ENCODE results near the gene FAAP20. TPM values are rescaled to one million over a fixed set of nuclear protein-coding genes. Genes with fewer than 3 reads are reported as not detected.

The FAAP20 gene
- total RNA-seq, 1 experiment from 2014 or later = 119 TPM

DNA sequence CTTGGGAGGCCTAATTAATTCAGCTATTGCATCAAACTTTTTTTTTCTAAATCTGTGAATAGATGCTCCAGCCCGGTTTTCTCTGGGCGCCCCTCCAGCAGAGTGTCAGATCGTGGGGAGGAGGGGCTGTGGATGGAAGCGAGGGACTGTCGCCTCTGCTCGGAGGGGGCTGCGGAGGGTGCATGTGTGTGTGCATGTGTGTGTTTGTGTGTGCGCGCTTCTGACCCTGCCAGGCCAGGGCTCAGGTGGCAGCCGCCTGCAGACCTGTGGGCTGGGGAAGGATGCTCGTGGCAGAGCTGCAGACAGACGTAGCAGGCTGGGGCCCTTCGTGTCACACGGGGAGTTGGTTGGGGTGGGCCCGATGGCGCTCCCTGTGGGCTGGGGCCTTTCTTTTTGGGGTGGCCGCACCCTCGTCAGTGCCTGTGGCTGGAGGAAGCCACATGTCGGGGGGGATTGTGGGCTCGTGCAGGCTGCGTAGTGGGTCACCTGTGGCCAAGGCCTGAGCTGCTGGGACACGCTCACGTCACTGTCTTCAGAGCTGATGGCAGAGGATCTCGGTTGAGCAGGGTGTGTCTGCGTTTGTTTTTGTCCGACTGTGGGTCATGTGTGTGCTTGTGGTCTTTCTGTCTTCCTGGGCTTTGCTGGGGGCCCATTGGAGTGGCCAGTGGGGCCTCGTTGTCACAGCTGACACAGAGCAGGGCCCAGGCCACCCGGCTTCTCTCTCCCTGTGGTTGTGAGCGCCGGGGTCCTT, 36.4 kb upstream of the FAAP20 start:
- Histone ChIP-seq H3K56ac (ENCODE audit: insufficient read length, low read depth, low read length) (no peak overlapping the region), H3K9me3 (ENCODE audit: control insufficient read depth, low read depth, low read length) (no peaks in the 10 kb centered on the region), H2AFZ (ENCODE audit: low read length) (no peak overlapping the region), H4K91ac (ENCODE audit: insufficient read length, low read depth, low read length) (no peak overlapping the region), H3K27me3 (ENCODE audit: insufficient read depth, low read length) (no peaks in the 10 kb centered on the region), H4K20me1 (ENCODE audit: control insufficient read depth, insufficient read depth, insufficient read length) (no peaks in the 10 kb centered on the region), H3T11ph (ENCODE audit: low read length) (no peak overlapping the region), H2BK5ac (ENCODE audit: insufficient read length, low read length) (no peak overlapping the region), H3K4me2 (ENCODE audit: insufficient read depth, insufficient read length, low read length) (peak overlapping the region; percentile 65), H3K9ac (ENCODE audit: extremely low read depth, insufficient read length, low read length) (peak overlapping the region; percentile 31), H3K14ac (ENCODE audit: insufficient read depth, low read length) (peak overlapping the region; percentile 46; the same call in 1 of the 2 replicates), H4K5ac (ENCODE audit: insufficient read length, low read depth, low read length) (no peak overlapping the region), H3K4me1 (ENCODE audit: insufficient read depth, low read length) (no peaks in the 10 kb centered on the region; the same call in 1 of the 2 replicates), H3K79me1 (ENCODE audit: insufficient read depth, low read depth, low read length, poor library complexity, severe bottlenecking) (peaks cover 15% of the 10 kb centered on the region), H3K18ac (ENCODE audit: insufficient read length, low read depth, low read length) (no peak overlapping the region), H2AK5ac (ENCODE audit: insufficient read length, low read length) (no peak overlapping the region), H3K23me2 (ENCODE audit: insufficient read length, low read depth, low read length, poor library complexity, severe bottlenecking) (peaks cover 32% of the 10 kb centered on the region), H3K79me2 (ENCODE audit: insufficient read depth, low read length) (peaks cover 67% of the 10 kb centered on the region; the same call in 1 of the 2 replicates), H4K8ac (replicated peaks; ENCODE audit: insufficient read length, low read depth, low read length) (no peak overlapping the region), H3K23ac (ENCODE audit: insufficient read length, low read depth, low read length) (no peak overlapping the region), H2BK120ac (ENCODE audit: low read depth, low read length, poor library complexity, severe bottlenecking) (no peak overlapping the region), H2BK12ac (ENCODE audit: insufficient read length, low read depth, low read length) (no peak overlapping the region), H3K27ac (ENCODE audit: insufficient read length, low read depth, low read length) (no peak overlapping the region), H3K4ac (ENCODE audit: low read depth, low read length) (no peak overlapping the region), H2BK15ac (ENCODE audit: low read depth, low read length) (no peak overlapping the region), H2BK20ac (ENCODE audit: low read depth, low read length, poor library complexity, severe bottlenecking) (no peak overlapping the region)
- peak overlapping the region in 2 of 3 experiments; percentile 32 to 77; a peak in 3 of 7 replicates for H3K27ac Mint-ChIP-seq
- no peaks in the 10 kb centered on the region; a peak in 1 of 5 replicates for H3K9me3 Mint-ChIP-seq
- H3K4me3 Mint-ChIP-seq = peak overlapping the region; percentile 96 to 97
- no CpG with 5 or more reads among the region's 30 CpGs for WGBS (ENCODE audit: extremely low coverage, insufficient read length, low lambda C conversion rate)
- DNase-seq = no peak
- H3K4me1 Mint-ChIP-seq = peaks cover 47 to 53% of the 10 kb centered on the region in 2 experiments
- H3K36me3 Mint-ChIP-seq (ENCODE audit: insufficient read depth in 1 of 3, low read depth in 3 of 3) = peaks cover 6 to 25% (median 10%) of the 10 kb centered on the region in 3 experiments; a peak in 5 of 7 replicates
- TF ChIP-seq, protein P1, sequence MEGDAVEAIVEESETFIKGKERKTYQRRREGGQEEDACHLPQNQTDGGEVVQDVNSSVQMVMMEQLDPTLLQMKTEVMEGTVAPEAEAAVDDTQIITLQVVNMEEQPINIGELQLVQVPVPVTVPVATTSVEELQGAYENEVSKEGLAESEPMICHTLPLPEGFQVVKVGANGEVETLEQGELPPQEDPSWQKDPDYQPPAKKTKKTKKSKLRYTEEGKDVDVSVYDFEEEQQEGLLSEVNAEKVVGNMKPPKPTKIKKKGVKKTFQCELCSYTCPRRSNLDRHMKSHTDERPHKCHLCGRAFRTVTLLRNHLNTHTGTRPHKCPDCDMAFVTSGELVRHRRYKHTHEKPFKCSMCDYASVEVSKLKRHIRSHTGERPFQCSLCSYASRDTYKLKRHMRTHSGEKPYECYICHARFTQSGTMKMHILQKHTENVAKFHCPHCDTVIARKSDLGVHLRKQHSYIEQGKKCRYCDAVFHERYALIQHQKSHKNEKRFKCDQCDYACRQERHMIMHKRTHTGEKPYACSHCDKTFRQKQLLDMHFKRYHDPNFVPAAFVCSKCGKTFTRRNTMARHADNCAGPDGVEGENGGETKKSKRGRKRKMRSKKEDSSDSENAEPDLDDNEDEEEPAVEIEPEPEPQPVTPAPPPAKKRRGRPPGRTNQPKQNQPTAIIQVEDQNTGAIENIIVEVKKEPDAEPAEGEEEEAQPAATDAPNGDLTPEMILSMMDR (conservative IDR thresholded peaks at IDR 0.05) = no peak
- H3K27me3 Mint-ChIP-seq (ENCODE audit: low read depth) = peaks cover 3% of the 10 kb centered on the region; the same call in 1 of the 2 replicates

Measured in H9 (cell line).